RCC 7860 (cell line): Measurements from ENCODE around the gene ACTR1A.
"Not testable (repeated sequence)": the region's sequence is repeated elsewhere in the genome, so short reads cannot be mapped to it uniquely, and the experiment has no call there.

Source experiments
- DNase-seq: peaks from one replicate; pipeline ENCODE4 v3.0.0-alpha.2; 2015; ENCODE audit warnings: low spot score
- FAIRE-seq: peaks from 2 replicates; lab custom pipeline; 2012; peaks lifted over from hg19 to GRCh38; lab: Jason Lieb, UNC

Gene ACTR1A

DNA sequence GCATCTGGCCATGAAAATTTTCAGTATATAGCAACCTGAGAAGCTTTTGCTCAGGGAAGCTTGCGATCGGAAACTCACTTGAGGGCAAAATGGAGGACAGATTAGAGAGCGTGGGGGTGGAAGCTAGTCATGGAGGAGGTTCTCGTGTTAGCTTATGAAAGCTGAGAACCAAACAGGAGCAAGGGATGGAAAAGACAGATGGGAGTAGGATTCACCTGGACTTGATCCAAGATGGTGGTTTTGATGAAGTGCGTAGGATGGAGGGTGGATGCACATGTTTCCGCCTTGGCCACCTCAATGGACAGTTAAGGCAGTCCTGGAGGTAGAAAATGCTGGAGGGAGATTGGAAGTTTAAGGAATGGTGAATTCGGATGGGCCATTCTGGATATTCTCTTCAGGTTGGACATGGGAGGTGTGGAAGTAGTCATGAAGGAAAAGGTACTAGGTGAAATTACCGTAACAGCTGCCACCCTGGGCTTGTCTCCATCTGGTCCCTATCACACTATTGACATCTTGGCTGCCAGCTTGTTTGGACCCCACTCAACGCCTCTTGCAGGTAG, 44.8 kb downstream of the ACTR1A start:
- DNase-seq: no peak

DNA sequence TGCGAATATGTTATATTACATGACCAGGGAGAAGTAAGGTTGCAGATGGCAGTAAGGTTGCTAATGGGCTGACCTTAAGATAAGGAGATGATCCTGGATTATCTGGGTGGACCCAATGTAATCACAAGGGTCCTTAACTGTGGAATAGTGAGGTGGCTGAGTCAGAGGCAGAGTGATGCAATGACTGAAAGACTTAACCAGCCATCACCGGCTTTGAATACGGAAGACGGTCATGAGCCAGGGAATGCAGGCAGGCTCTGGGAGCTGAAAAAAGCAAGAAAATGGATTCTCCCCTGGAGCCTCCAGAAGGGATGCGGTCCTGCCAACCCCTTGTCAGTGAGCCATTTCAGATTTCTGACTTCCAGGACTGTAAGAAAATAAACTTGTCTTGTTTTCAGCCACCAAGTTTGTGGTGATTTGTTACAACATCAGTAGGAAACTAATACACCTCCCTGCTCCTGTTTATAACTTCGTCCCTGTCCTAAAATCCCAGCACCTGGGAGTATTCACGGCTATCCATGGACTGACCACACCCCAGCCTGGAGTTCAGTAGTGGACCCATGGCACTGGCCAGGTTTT, 46.5 kb downstream of the ACTR1A start:
- DNase-seq (peak; percentile 79), FAIRE-seq (peak; percentile 81)

More for the DNA sequence above, 44.8 kb downstream of the ACTR1A start:
- no peak for FAIRE-seq

DNA sequence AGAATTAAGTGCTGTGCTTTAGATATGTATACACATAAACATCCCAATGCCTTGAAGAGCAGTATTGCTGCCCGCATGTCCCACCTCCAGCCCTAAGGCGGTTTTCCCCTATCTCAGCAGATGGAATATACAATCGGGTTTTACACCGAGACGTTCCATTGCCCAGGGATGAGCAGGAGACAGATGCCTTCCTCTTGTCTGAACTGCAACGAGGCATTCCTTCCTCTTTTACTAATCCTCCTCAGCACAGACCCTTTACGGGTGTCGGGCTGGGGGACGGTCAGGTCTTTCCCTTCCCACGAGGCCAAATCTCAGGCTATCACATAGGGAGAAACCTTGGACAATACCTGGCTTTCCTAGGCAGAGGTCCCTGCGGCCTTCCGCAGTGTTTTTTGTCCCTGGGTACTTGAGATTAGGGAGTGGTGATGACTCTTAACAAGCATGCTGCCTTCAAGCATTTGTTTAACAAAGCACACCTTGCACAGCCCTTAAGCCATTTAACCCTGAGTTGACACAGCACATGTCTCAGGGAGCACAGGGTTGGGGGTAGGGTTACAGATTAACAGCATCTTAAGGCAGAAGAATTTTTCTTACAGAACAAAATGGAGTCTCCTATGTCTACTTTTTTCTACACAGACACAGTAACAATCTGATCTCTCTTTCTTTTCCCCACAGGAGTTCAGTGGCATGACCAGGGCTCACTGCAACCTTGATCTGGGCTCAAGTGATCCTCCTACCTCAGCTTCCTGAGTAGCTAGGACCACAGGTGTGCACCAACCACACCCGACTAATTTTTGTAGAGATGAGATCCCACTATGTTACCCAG, 47.6 kb downstream of the ACTR1A start:
- not testable (repeated sequence) for DNase-seq, FAIRE-seq

DNA sequence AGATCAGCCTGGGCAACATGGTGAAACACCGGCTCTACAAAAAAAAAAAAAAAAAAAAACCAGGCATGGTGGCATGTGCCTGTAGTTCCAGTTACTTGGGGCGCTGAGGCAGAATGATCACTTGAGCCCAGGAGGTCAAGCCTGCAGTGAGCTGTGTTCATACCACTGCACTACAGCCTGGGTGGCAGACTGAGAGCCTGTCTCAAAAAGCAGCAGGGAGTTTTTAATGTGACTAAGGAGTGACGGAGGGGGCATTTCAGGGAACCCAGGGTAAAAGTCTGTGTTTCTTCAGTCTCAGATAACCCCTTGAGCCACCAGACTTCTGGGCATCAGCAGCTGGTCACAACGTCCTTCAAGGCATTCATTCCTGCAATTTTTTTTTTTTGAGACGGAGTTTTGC, 49.0 kb downstream of the ACTR1A start:
- DNase-seq (peak; percentile 24), FAIRE-seq (no peak)

DNA sequence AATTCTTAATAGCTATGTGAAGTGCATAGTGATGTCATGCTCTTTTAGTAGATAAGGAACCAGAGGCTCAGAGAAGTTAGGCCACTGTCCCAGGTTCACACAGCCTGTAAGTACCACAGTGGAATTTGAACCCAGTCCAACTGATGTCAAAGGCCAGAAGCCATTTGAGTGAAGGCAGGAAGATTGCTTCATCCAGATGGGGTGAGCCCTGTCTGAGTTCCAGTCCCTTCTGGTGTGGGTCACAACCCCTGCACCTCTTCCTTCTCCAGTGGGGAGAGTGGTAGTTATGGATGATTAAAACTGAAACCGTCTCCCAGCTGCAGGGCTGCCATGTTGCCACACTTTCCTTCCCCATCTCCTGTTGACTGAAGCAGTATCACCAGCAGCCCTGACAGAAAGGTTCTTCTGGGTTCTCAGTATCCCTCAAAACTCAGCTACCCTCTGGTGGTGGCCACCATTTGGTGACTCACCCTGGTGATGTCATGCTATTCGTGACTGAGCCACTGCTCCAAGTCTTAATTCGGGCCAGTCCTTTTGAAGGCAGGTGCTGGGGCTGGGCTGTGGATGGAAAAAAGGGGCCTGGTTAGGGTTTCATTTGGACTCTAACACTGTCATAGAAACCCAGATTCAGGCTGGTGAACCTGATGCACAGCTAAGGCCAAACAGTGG, 49.7 kb downstream of the ACTR1A start:
- DNase-seq (peak; percentile 73), FAIRE-seq (peak; percentile 75)

DNA sequence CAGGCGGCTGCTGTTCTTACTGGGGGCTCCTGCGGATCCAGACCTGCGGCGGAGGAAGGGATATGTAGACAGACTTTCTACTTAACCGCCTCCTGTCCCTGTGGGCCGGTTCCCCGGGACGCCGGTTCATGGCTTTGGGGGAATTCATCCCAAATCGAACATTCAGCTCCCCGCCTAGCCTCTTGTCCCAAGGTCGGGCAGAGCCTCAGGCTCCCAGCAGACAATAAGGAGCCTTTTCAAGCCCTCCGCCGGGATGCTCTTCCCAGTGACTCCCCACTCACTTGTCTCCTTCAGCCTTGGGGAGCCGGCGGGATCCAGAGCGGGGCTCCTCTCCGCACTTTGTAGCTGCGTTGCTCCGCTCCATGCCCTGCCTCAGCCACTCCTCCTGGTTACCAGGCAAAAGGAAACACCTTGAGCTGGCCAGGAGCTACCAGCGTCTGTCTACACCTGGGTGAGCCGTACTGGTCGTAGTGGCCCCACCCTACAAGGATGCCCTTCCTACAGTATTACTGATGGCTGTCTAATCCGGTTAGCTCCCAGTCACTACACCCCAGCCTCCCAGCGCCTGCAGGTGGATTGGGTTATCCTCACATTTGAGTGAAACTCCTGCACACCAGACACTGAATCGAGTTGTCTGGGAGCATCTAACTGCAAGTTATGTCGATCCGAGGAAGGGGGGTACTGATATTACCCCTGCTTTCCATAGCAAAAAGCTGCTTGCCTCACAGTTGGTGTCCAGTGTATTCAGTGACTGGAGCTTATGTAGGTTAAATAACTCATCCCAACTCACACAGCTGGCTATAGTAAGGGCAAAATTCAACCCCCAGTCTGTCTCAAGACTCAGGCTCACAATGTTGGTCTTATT, 51.2 kb downstream of the ACTR1A start, which contains the start of gene C10orf95:
C10orf95 (minus strand) TSS at position 439 of the 865 bp plus-strand sequence. CDS start 450 bp downstream, outside the sequence.
- DNase-seq: no peak
- no peak for FAIRE-seq

DNA sequence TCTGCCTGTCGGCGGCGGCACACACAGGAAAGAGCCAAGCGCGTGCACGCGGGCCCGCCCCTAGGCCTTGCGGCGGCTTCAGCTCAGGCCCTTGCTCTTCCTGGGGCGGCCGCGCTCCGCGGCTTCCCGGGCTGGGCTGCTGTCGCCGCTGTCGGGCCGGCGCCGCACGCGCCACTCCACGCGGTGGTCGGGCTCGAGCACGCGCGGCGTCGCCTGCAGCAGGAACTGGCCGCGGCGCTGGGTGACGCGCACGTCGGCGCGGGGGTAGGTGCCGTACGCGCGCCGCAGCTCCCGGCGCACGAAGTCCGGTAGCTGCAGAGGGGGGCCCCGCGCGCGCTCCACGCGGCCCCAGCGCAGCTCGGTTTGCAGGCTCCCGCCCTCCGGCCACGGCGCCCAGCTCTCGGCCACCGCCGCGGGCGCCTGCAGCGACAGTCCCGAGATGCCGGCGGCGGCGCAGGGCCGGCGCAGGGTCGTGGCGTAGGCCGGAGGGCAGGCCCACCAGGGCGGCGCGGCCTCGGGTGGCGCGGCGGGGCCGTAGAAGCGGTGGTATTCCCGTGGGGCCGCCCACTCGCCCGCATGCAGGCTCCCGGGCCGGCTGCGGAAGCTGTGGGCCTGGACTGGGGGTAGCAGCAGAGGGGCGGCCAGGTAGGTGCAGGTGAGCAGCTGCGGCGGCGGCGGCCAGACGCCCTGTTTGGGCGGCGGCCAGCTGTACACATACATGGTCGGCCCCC, 52.0 kb downstream of the ACTR1A start:
- FAIRE-seq: no peak
- DNase-seq: peak; percentile 81

DNA sequence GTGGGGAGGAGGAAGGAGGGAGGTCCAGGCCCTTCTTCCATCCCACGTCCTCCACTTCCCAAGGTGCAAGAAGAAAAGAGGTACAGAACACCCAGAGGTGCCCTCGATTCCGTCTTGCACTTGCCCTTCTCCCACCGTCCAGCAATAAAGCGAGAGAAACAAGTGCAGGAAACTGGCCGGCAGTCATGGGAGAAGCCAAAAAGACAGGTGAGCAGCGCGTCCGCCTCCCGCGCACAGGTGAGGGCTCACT, 52.5 kb downstream of the ACTR1A start:
- FAIRE-seq: no peak

DNA sequence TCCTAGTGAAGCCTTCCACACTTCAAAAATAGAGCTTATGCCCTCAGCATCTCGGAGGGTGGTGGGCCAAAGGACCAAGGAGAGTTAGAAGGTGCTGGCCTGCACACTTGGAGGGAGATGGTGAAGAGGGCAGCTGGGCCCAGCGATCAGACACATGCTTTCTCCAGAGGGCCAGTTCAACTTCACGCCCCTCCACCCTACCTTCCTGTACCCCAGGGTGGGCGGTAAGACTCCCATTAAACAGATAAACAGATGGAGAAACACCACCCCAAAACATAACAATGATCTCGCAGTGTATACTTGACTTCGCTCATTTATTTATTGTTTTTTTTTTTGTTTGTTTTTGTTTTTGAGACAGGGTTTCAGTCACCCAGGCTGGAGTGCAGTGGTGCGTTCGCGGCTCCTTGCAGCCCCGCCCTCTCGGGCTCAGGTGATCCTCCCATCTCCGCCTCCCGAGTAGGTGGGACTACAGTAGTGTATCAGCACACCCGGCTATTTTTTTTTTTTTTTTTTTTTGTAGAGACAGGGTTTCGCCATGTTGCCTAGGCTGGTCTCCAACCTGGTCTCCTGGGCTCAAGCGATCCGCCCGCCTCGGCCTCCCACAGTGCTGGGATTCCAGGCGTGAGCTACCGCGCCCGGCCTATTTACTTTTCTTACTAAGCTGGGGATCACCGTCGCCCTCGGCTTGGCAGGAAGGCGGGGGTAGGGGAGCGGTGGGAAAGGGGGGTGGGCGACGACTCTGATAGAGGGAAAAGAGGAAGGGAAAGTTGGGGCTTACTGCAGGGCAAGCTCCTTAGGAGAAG, 53.0 kb downstream of the ACTR1A start:
- DNase-seq (peak; percentile 41), FAIRE-seq (peak; percentile 15)

More for the DNA sequence above, 52.5 kb downstream of the ACTR1A start:
- DNase-seq: no peak

DNA sequence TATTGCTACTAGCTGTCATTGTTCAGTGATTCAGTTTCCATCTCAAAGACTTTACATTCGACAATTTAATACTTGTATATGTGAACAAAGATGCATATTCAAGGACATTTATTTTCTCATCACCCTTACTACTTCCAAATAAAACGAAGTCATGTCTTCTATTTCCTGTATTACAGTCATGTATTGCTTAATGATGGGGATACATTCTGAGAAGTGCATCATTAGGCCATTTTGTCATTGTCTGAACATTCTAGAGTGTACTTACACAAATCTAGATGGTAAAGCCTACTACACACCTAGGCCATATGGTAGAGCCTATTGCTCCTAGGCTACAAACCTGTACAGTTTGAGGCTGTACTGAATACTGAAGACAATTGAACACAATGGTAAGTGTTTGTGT, 57.7 kb downstream of the ACTR1A start:
- FAIRE-seq (no peak), DNase-seq (no peak)

DNA sequence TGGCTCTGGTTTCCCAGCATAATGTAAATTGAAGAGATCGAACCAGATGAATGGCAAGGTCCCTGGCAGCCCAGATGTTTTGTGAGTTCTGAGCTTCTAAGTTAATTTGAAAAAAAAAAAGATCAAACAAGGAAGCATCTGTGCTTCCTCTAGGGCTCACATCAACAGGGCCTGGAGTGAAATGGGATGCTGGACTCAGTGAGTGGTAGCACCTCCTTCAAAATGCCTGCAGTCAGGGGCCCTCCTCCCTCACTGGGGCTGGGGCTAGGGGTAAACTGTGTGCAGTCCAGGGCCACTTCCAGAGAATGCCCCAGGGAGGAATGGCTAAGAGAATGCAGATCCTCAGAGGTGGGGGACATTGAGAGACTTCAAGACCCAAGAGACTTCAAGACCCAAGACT, 64.1 kb downstream of the ACTR1A start:
- FAIRE-seq (no peak), DNase-seq (no peak)

DNA sequence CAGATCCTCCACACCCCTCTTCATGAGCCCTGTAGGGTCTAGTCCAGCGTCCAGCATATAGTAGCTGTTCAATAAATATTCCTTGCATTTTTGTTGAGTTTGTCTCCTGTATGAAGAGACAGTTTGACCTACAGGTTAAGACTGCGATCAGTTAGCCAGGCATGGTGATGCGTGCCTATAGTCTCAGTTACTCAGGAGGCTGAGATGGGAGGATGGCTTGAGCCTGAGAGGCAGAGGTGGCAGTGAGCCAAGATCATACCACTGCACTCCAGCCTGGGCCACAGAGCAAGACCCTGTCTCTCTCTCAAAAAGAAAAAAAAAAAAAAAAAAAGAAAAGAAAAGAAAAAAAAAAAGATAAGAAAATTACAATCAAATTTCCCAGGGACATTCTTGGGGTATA, 65.0 kb downstream of the ACTR1A start:
- DNase-seq (no peak), FAIRE-seq (no peak)

DNA sequence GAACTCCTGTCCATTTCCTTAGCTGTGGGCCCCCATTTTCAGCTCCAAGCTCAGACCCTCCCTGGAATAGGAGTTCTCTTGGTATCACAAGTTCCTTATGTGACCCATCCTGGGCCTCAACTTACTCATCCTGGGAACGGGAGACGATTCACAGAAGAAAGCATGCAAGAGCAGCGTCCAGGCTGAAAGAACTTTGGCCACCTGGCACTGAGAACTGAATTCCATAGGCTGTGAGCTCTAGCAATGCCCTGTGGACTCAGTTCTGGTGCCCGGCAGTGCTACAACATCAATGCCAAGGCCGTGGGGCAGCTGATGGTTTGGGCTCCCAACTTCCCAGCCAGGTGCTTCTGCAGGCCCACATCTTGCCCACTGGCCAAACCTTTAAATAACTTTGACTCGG, 66.2 kb downstream of the ACTR1A start:
- FAIRE-seq: no peak
- DNase-seq: no peak

DNA sequence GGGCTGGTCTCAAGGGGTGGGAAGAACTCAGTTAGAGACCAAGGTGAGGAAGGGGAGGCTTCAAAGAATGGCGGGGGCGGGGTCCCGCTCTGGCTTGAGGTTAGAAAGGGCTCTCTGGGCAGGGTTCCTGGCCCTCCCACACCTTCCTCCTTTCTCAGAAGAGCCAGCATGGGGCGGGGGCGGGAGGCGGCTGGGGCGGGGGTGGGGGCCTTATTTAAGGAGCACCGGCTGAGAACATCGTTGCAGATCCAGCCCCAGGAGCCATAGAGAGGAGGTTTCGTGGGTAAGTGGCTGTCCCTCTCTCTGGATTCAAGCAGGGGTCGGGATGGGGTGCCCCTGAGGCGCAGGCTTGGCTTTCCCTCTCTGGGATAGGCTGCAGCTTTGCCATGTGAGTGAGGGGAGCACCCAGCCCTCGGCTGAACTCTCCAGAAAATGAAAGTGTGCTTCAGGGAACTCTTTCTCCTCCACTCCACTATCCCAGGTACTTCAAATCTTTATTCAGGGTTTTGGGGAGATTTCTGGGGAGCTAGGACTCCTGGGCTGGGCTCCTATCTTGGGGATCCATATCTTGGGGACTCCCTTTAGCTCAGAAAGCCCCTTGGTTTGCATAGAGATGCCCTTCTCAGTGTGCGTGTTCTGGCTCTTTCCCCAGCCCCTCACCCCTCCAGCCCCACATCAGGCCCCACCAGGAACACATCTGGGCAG, 66.8 kb downstream of the ACTR1A start:
- no peak for DNase-seq
- FAIRE-seq: no peak

DNA sequence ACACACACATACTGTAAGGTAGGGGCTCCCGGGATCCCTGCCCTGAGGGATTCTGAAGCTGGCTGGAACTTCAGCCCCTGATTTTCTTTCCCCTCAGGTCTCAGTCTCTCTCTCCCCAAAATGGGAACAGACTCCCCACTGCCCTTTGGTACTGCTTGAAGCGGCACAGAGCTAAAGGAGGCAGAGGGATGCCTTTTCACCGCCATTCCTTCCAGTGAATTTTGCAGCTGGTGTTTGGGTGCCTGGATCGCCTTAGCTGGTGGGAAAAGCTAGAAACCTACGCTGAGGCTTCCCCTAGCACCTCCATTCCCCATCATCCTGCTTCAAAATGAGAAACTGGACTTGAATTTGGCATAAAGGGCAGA, 67.4 kb downstream of the ACTR1A start:
- DNase-seq (no peak), FAIRE-seq (no peak)

DNA sequence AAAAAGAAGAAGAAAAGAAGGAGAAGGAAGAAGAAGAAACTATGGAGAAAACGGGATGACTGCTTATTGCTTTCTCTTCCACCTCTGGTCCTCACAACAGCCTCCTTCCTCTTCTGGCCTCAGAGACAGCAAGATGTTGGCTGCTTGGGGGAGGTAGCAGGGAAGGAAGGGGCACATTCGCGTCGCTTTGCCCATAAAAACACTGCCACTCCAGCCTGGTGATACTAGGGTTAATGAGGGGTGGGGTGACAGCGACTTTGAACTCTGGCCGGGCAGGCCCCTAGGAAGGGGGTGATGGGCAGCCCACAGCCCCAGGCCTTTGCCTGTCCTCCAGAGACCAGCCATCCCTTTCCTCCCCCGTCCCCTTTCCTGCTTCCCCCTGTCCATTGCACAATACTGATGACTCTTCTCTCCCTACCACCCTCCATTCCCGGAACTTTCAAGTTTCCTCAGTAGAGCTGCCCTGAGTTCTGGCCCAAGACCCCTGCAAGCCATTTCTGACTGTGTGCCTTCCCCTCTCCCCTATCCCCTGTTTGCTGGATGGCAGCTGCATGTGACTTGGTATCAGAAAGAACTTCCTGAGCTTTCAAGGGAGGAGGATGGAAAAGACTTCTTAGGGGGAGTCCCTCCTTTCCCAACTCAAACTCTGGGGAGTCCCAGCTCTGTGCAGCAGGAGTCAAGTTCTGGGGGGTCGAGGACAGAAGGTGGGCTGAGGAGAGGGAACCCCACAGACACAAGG, 67.9 kb downstream of the ACTR1A start:
- FAIRE-seq (no peak), DNase-seq (no peak)

DNA sequence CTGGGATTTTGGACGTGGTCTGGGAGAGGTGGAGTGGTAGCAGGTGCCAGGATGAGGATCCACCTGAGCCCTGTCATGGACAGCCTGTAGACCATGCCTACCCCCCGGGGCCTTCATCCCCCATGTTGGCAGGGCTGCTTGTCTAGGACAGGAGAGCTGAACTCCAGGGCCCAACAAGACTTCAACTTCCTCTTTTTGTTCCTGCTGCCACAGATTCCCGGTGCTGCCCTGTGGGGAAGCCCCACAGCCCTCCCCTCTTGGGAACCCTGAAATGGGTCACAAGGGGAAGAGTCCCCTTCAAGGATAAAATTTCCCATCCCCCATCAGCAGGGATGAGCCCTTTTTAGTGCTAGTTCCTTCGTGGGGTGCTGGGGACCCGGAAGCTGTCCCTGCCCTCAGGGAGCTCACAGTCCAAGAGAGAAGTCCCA, 68.9 kb downstream of the ACTR1A start:
- FAIRE-seq (no peak), DNase-seq (no peak)
